NCI-H128 (cell line): ENCODE measurements around the gene B4GALNT2.
"Not testable (repeated sequence)": the region's sequence is repeated elsewhere in the genome, so short reads cannot be mapped to it uniquely, and the experiment has no call there.

Source experiments
- DNase-seq: peaks from one replicate; lab custom pipeline; 2025; ENCODE audit not compliant: unreplicated experiment; lab: John Stamatoyannopoulos, UW

B4GALNT2 gene

GRCh38 chr17:49132699-49133364 is at the start of gene B4GALNT2:
Gene B4GALNT2, plus strand, starts transcription at chr17:49132769. Its CDS starts 24 bp downstream, at chr17:49132793.
- DNase-seq = no peak

- DNase-seq = not testable (repeated sequence)
Observed at GRCh38 chr17:49085046-49085445, 47.5 kb upstream of the B4GALNT2 start.

GRCh38 chr17:49085565-49086315 is 46.8 kb upstream of the B4GALNT2 start:
- no peak for DNase-seq

- DNase-seq = no peak
Observed at GRCh38 chr17:49086316-49086605, 46.3 kb upstream of the B4GALNT2 start.

GRCh38 chr17:49086649-49087048 is 45.9 kb upstream of the B4GALNT2 start:
- DNase-seq = no peak

- DNase-seq = no peak
Observed at GRCh38 chr17:49089094-49089493, 43.5 kb upstream of the B4GALNT2 start.

GRCh38 chr17:49090878-49091594 is 41.5 kb upstream of the B4GALNT2 start:
- DNase-seq = no peak

GRCh38 chr17:49093131-49093530 is 39.4 kb upstream of the B4GALNT2 start:
- no peak for DNase-seq

- DNase-seq = no peak
Observed at GRCh38 chr17:49100601-49101000, 32.0 kb upstream of the B4GALNT2 start.

GRCh38 chr17:49101054-49101534 is 31.5 kb upstream of the B4GALNT2 start:
- no peak for DNase-seq

- DNase-seq = not testable (repeated sequence)
Observed at GRCh38 chr17:49103360-49103759, 29.2 kb upstream of the B4GALNT2 start.

- no peak for DNase-seq
Observed at GRCh38 chr17:49104511-49105074, 28.0 kb upstream of the B4GALNT2 start.

GRCh38 chr17:49106321-49107210 is 26.0 kb upstream of the B4GALNT2 start:
- no peak for DNase-seq

GRCh38 chr17:49107211-49107557 is 25.4 kb upstream of the B4GALNT2 start:
- DNase-seq = no peak

GRCh38 chr17:49108318-49108717 is 24.3 kb upstream of the B4GALNT2 start:
- DNase-seq = no peak

GRCh38 chr17:49110509-49110908 is 22.1 kb upstream of the B4GALNT2 start:
- DNase-seq = no peak

GRCh38 chr17:49111934-49112333 is 20.6 kb upstream of the B4GALNT2 start:
- no peak for DNase-seq

- no peak for DNase-seq
Observed at GRCh38 chr17:49112936-49113335, 19.6 kb upstream of the B4GALNT2 start.

GRCh38 chr17:49114703-49115102 is 17.9 kb upstream of the B4GALNT2 start:
- DNase-seq = no peak

GRCh38 chr17:49117587-49118230 is 14.9 kb upstream of the B4GALNT2 start:
- DNase-seq = no peak
